DMS53 treated with DMSO at 0.1 percent for 48 hours (cell line): ENCODE data around the gene GATD1.
A peak's percentile ranks its signal among the peaks of the same experiment; 100 is the strongest.

Source experiments
- DNase-seq: peaks from one replicate; lab custom pipeline; 2025; ENCODE audit not compliant: unreplicated experiment; lab: John Stamatoyannopoulos, UW

Gene GATD1

DNA sequence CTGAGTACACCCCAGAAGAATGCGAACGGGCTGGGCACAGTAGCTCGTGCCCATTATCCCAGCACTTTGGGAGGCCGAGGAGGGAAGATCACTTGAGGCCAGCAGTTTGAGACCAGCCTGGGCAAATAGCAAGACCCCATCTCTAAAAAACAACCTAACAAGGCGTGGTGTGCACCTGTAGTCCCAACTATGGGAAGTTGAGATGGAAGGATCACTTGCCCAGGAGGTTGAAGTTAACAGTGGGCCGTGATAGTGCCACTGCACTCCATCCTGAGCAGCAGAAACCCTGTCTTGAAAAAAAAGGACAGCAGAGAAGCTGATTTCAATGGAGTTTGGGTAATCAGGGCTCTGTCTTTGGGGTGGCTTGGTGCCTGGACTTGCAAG is 35.8 kb upstream of the GATD1 start:
- no peak for DNase-seq

DNA sequence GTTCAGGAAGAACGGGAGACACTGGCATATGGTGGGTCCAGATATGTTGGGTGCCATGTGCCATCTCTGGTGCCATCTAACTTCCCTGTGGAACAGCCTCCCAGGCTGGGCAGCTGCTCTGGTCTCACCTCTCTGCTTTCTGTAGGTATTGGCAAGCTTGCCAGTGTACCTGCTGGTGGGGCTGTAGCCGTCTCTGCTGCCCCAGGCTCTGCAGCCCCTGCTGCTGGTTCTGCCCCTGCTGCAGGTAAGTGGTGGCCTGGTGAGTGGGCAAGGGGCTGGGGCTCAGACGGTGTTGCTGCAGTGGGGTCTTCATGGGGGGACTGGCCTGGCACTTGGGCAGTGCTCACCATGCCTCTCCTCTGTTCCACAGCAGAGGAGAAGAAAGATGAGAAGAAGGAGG is 35.1 kb upstream of the GATD1 start:
- no peak for DNase-seq

DNA sequence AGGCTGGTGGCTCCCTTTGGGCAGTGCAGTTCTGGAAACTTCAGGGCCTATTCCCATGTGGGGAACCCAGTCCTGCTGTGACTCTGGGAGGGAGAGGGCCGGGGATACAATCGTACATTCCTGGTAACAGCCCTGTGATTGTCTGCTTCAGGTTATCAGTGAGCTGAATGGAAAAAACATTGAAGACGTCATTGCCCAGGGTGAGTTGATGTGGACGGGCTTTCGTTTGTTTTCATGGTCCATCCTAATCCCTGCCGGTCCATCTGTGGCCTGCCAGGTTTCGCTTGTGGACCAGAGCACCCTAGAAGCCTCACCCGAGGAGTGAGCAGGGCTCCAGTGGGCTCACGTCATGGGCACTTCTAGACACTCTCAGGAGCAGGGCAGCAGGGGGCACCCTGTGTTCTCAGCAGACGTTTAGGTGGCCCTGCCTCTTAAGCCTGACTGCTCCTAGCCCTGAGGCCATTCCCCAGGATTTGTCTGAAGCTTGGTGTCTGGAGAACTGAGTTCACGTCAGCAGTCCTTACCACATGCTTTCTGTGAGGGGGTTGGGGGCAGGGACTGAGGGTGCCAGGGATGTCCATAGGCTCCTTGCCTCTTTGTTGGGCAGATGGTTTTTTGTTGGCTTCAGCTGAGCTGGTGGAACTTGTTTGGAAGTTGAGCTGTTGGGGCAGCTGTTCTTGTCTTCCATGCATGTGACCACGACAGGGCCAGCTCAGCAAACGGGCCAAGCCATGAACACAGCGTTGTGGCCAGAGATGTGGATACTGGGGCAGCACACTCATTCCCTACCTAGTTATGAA is 34.4 kb upstream of the GATD1 start:
- no peak for DNase-seq

DNA sequence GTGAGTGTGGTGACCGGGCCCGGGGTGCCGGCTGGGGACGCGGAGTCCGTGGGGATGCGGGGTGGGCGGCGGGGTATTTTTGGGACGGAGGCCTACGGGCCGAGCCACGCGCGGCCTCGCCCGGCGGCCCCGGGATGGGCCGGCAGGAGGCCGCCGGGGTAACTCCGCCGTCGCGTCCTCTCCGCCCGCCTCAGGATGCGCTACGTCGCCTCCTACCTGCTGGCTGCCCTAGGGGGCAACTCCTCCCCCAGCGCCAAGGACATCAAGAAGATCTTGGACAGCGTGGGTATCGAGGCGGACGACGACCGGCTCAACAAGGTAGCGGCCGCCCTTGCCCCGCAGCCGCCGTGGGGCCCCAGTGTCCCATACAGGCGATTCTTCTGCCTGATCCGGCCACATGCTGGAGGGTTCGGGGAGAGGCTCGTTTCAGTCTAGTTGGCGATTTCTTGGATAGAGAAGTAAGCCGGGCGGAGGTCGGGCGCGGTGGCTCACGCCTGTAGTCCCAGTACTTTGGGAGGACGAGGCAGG is 32.8 kb upstream of the GATD1 start:
- no peak for DNase-seq

DNA sequence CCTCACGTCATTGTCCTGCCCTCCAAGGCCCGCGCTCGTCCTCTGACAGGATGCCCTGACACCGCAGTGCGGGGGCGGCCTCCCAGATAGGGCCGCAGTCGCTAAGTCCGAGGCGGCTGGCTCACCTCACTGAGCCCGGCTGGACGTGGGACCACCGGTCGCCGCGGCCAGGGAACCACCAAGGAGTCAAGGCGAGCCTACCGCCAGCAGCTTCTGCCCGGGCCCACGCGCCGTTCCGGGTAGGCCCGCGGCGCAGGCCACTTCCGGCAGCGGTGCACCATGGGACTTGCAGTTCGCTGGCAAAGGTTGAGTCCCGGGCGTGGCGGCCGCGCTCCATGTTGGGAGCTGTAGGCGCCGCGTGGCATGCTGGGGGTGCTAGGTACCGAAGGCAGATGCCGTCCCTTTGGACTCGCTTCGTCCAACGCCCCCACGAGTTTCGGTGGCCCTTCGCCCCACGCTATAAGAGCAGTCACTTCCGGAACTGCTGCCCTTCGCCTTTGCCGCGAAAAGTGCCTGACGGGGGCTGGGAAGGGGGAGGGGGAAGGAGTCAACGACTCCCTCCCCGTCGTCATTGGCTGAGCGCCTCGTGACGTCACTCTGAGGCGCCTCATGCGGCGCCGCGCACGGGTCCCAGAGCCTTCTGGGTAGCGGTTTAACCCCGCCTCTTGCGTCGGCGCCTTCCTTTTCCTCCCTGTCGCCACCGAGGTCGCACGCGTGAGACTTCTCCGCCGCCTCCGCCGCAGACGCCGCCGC is 32.2 kb upstream of the GATD1 start, which contains the start of gene RPLP2:
RPLP2 (plus strand) TSS at position 681 of the 753 bp plus-strand sequence. CDS start 268 bp downstream, outside the sequence.
- peak; percentile 97 for DNase-seq

DNA sequence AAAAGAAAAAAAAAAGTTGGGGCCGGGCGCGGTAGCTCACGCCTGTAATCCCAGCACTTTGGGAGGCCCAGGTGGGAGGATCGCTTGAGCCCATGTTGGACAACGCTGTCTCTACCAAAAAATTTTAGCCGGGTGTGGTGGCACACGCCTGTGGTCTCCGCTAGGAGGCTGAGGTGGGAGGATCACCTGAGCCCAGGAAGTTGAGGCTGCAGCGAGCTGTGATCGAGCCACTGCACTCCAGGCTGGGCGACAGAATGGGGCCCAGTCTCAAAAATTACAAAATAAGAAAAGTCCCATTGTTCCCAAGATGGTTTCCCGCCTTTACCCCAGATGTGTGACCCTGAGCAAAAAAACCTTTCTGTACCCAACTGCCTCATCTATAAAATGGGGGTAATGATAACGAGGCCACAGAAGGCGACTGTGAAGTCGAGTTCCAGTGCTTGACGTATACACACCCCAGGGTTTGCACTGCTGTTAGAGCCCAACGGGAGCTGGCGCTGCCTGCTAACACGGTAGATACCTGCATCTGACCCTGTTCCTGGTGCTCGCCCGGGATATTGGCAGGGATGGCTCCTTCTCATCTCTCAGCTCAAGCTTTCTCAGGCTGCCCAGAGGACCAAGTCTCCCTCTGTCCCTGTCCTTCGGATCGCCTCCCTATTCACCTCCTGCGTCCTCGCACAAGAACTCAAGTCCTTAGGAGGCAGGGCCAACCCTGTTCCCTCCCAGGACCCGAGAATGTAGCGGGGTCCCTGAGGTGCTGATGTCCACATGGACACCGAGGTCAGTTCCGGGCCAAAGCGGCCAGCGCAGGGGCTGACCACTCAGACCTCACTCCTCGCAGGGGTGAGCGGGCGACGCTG is 31.4 kb upstream of the GATD1 start:
- no peak for DNase-seq

DNA sequence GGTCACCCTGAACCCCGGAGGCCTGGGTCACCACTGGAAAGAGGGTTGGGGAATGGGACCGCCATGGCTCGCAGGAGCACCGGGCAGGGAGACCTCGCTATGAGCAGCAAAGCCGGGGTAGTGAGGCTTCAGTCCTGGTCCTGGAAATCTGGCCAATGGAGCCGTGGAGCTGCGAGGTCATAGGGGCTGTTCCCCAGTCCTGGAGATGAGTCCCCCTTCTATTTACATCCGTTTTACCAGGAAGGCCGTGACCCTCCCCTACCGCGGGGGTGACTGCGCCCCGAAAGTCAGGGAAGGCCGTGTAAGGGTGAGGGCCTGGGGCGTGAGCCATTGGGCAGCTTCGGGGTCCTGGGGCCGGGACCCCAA is 27.3 kb upstream of the GATD1 start:
- DNase-seq = no peak

DNA sequence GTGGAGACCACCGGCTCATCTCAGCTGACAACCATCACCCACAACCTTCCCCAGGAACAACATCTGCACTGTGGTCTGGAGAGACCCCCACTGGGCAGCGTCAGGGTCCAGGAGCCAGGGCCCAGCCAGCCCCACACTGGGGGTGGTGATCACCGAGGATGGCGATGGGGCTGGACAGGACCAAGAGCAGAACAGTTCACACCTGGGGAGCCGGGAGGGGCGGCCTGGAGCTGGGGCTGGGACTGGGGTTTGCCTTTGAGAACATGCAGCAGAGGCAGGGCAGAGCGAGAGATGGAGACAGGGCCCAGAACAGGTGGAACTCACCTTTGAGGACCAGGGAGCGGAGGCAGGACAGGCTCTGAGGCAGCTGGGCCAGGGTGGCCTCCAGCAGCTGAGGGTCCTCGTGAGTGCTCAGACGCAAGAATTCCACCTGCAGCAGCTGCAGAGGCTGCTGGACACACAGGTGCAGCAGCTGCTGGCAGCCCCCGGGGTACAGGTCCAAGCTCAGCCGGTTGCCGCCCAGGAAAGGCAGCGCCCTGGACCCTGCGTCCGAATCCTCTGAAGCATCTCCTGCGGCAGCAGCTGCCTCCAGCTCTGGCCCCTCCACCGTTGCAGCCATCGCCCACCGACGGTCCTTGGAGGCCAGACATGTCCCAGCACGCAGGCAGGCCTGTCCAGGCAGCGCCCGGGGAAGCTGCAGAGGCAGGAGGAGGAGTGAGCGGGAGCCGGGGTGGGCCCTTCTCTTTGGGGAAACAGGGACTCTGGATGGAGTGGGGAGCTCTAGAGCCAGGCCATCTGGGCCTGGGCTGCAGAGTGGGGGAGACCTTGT is 26.7 kb upstream of the GATD1 start:
- no peak for DNase-seq

DNA sequence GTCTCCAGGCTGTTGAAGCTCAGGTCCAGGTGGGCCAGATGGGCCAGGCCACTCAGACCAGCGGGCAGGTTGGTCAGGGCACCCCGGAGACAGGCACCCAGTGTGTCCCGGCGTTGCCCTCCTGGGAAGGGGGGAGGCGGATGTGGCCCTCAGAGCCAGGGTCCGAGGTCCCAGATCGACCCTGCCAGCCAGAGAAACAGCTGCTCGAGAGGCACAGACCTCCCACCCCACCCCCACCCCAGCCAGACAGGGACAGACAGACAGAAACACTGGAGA is 26.1 kb upstream of the GATD1 start:
- no peak for DNase-seq

DNA sequence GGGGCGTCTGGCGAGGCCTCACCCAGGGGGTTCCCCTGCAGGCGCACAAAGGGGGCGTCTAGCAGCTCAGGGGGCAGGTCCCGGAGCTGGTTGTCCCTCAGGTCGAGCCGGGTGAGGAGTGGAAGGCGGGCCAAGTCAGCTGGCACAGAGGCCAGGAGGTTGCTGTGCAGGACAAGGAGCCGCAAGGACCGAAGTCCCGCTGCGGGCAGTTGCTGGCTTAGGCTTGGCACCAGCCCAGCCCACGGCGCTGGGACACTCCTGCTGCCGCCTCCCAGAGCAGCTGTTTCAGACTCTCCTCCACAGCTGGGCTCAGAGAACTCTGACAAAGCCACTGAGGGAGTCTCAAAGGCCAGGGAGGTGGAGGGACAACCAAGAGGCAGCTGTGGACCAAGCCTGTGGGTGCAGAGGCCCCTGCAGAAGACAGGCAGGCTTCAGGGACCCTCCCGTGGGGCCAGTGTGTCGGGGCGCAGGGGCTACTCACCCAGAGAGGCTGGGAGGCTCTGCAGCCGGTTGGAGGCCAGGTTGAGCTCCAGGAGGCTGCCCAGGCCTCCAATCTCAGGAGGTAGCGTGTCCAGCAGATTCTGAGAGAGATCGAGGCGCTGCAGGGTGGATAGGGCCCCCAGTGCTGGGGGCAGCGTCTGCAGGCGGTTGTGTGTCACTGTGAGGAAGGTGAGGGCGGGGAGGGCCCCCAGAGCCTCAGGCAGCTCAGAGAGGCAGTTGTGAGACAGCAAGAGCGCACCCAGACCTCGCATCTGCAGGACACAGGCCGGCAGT is 25.6 kb upstream of the GATD1 start:
- DNase-seq = no peak

DNA sequence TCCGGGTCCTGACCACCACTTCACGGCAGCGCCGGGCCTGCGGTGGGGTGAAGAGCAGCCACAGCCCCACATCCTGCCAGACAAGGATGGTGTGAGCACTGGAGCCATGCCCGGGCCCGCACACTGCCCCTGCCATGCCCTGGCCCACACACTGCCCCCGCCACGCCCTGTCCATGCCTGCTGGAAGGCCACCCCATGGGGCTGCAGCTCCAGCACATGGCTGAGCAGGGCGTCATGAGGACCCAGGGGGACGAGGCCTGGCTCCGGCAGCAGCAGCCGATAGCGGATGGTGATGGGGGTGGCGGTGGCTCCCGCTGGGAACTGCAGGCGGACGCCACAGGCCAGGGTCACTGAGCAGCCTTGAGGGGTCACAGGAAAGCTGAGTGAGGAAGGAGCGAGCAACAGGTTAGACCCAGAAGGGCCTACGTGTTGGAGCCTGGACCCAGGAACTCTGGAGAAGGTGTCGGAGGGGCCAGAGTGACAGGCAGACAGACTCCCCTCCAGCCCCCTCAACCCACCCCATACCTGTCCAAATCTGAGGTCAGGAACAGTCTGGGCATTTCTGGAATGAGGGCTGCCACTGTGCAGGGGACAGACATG is 24.8 kb upstream of the GATD1 start:
- no peak for DNase-seq

DNA sequence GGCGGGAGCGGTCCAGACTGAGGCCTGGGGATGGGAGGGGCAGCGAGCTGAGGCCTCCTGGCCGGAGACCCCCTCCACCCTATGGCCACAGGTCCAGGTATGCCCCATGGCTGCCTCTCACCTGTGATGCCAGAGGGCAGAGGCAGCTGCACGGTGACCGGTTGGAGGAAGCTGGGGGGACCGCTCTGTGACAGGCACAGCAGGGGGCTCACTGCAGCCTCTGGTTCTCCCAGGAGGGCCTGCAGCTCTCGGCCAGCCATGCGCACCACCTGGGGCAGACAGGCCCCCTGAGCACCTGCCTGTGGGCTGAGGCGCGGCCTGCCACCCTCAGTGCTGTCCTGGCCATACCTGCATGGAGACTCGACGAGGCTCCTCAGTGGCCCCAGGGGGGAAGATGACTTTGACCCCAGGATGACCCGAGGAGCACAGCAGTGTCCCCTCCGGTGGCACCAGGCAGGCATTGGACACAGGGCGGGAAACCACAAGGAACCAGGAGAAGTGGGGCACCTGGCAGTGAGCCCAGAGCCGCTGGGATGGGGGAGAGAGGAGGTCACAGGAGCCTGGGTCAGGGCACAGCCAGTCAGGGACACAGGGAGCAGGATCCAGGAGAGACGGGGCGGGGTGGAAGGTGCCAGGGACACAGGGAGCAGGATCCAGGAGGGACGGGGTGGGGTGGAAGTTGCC is 24.0 kb upstream of the GATD1 start:
- DNase-seq = no peak

DNA sequence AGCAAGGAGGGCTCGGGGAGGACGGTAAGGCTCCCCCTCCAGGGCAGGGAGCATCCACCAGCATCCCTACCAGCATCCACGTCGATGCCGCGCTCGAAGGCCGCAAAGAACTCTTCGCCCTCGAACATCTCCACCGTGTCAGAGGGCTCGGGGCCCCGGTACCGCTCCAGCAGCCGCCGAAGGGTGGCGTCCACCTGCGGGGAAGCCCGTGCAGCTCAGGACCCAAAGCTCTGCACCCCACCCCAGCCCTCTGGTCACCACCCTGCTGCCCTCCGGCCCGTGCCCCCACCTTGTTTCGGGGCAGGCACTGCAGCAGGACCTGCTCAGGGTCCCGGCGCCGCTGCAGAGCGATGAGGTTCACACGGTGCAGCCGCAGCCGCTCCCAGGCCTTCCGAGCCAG is 23.2 kb upstream of the GATD1 start:
- no peak for DNase-seq

DNA sequence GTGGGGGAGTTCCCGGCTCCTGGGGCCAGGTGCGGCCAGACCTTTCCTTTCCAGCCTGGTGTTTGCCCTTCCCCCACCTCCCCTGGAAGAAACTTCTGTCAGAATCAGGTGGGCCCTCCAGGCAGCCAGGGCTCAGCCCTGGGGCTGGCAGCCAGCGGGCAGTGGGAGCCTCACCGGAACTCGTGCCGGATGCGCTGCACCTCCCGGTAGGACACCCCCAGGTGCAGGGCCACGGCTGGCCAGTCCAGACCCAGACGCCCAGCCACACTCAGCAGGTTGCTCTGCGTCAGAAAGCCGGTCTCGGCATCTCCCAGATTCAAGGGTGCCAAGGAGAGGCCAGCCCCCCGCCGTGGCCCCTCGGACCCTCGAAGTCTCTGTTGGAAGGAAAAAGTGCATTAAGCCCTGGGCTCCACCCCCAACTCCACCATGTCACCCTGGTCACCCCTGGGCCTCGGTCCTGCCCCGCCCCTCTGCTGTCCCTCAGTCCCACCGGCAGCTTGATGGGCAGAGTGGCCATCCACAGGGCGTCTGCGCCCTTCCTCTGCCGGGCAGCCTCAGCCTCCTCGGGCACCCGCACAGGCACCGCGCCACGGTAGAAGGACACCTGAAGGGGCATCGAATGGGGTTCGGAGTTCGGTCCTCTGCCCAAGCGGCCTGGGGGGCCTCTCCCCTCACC is 22.5 kb upstream of the GATD1 start:
- no peak for DNase-seq

DNA sequence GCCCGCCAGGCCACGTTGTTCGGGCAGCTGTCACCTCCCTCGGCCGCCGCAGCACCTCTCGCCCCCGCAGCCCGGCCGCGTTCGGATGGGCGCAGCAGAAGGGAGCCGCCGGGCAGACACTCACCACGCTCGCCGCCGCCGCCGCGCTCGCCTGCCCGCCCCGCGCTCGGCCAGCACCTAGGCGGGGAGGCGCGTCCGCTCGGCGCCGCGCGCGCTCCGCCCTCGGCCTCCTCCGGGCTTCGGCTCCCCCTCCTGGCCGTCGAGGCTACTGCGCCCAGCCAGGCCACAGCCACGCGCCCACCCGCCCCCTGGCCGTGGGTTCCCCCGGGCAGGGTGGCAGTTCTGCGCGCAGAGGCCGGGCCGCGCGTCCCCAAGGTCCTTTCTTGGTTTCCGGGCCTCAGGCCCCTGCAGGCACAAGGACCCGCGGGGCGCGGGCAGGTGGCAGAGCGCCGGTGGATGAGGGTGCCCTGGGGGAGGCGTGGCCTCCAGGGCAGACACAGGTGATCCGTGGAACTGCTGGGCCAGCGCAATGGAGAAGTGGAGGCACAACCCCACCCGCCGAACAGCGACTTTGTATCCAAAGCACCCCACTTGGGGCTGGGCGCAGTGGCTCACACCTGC is 20.9 kb upstream of the GATD1 start, which contains the start of gene SLC25A22:
SLC25A22 (minus strand) TSS at position 189 of the 621 bp plus-strand sequence. CDS start 3,275 bp downstream, outside the sequence.
- DNase-seq = peak; percentile 70

DNA sequence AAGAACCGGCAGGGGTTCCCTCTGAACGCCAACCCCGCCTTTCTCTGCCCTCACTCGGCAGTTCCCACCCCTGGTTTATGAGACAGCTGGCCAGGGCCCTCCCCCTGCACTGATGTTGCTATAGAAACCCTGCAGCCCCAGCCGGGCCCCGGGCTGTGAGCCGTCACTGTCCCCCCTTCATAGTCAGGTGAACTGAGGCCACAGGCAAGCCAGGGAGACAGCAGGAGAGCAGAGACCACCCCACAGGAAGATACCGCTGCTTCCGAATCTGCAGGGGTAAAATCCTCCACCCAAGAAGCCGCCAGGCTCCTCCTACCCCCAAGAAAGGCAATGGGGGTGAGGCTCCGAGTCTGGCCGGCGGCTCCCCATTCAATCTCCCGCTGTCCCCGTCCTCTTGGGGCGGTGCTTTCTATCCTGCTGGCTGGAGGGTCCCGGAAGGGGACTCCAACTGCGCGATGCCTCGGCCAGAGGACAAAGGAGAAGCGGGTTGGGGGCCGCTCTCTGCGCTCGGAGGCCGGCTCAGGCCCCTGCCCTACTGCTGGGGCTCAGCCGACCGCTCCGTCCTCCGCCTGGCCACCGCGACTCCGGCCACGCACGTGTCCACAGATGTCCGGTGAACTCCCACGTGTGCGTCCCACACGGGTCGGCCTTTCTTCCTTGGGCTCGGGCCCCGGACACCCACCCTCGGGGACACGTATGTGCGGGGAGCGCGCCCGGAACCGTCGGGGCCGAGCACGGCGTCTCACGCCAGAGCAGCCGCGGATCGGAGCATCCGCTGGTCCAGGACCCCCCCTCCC is 20.2 kb upstream of the GATD1 start:
- DNase-seq = peak; percentile 47
